OCI-LY7 (cell line): ENCODE results near the gene RBMS2. TPM values are rescaled to one million over a fixed set of nuclear protein-coding genes. Genes with fewer than 3 reads are reported as not detected.

ENCODE experiments used
- BruUV-seq: library from RNA; stranded (reverse); fragments of 400-500 nt; replicated peaks from 2 replicates; lab custom pipeline; 2021; lab: Mats Ljungman, UMichigan
- CTCF ChIA-PET: fragments of 300-600 bp; sonication (Branson Sonifier 250); formaldehyde crosslinking; loops from one replicate; lab custom pipeline; 2022; ENCODE audit warnings: antibody characterized with exemption; ENCODE audit not compliant: unreplicated experiment; lab: Charles Lee
- POLR2A ChIA-PET: fragments of 300-600 bp; sonication (Branson Sonifier 250); formaldehyde crosslinking; loops from one replicate; lab custom pipeline; 2022; ENCODE audit warnings: antibody characterized with exemption; lab: Charles Lee
- DNase-seq: peaks from one replicate; pipeline ENCODE4 v3.0.0-alpha.2; 2015; ENCODE audit warnings: low spot score
- H2AFZ ChIP-seq: fragments of 200-600 bp; sonication (generic), shearing (Covaris generic); 2 replicates; pipeline ENCODE4 v1.6.1; 2014; ENCODE audit warnings: mild to moderate bottlenecking, antibody characterized with exemption, low read length, moderate library complexity
- H3K27ac ChIP-seq: fragments of 200-600 bp; sonication (generic); 2 replicates; pipeline ENCODE4 v1.5.1; 2014; ENCODE audit warnings: mixed run types, low read depth, mild to moderate bottlenecking, moderate library complexity, low read length, inconsistent platforms; ENCODE audit not compliant: poor library complexity, severe bottlenecking
- H3K36me3 ChIP-seq: fragments of 200-600 bp; sonication (generic); 2 replicates; pipeline ENCODE4 v1.6.1; 2014; ENCODE audit warnings: mild to moderate bottlenecking, antibody characterized with exemption, low read length, moderate library complexity, mixed read lengths; ENCODE audit not compliant: insufficient read depth
- H3K4me1 ChIP-seq: fragments of 200-600 bp; sonication (generic); 2 replicates; pipeline ENCODE4 v1.5.1; 2014; ENCODE audit warnings: mild to moderate bottlenecking, low read length; ENCODE audit not compliant: insufficient read depth, poor library complexity, severe bottlenecking
- H3K4me2 ChIP-seq: fragments of 200-600 bp; sonication (generic); 2 replicates; pipeline ENCODE4 v1.6.1; 2014; ENCODE audit warnings: mild to moderate bottlenecking, low read length
- H3K4me3 ChIP-seq: fragments of 200-600 bp; sonication (generic); 2 replicates; pipeline ENCODE4 v1.5.1; 2014; ENCODE audit warnings: mild to moderate bottlenecking, low read depth, low read length; ENCODE audit not compliant: poor library complexity, severe bottlenecking
- H3K79me2 ChIP-seq: fragments of 200-600 bp; sonication (generic); 2 replicates; pipeline ENCODE4 v1.6.1; 2016; ENCODE audit warnings: low read depth, mild to moderate bottlenecking, low read length, moderate library complexity, mixed read lengths; ENCODE audit not compliant: insufficient read depth
- H3K9me2 ChIP-seq: fragments of 200-600 bp; sonication (generic); 2 replicates; pipeline ENCODE4 v1.6.1; 2016; ENCODE audit warnings: mild to moderate bottlenecking, low read length, mixed read lengths; ENCODE audit not compliant: insufficient read depth
- H3K9me3 ChIP-seq: fragments of 200-600 bp; sonication (generic); 2 replicates; pipeline ENCODE4 v1.6.1; 2014; ENCODE audit warnings: mild to moderate bottlenecking, mixed run types, low read length, mixed read lengths
- H4K20me1 ChIP-seq: fragments of 200-600 bp; sonication (generic); 2 replicates; pipeline ENCODE4 v1.6.1; 2014; ENCODE audit warnings: mild to moderate bottlenecking, antibody characterized with exemption, low read length, moderate library complexity, mixed read lengths; ENCODE audit not compliant: insufficient read depth
- EZH2phosphoT487 ChIP-seq: fragments of 200-600 bp; sonication (generic); IDR thresholded peaks from 2 replicates; pipeline ENCODE4 v1.6.1; 2018; ENCODE audit warnings: low read depth, borderline replicate concordance, mild to moderate bottlenecking, mixed run types, antibody characterized with exemption, low read length, moderate library complexity, mixed read lengths
- intact Hi-C: fragments of 100-400 bp; cut with micrococcal nuclease; formaldehyde crosslinking; loops from one replicate; pipeline ENCODE4 v1.10.0; 2022; ENCODE audit not compliant: unreplicated experiment
- total RNA-seq, 2 experiments: library from RNA; depleted of rRNA in 1 of 2; stranded (reverse); fragments of >200 nt in 1 of 2; shearing (Covaris generic) in 1 of 2; gene quantifications; 2 replicates each; pipeline ENCODE4 v1.2.3, GENCODE V29; 2014 to 2022
- TF ChIP-seq, protein P1 (sequence below): fragments of 200-600 bp; sonication (generic); conservative IDR thresholded peaks from 2 replicates; pipeline ENCODE4 v1.5.1; 2014; ENCODE audit warnings: mild to moderate bottlenecking, antibody characterized with exemption, low read length, moderate library complexity, mixed read lengths

Gene RBMS2
- total RNA-seq, 2 experiments from 2014 or later = 0.27 to 0.32 TPM

DNA sequence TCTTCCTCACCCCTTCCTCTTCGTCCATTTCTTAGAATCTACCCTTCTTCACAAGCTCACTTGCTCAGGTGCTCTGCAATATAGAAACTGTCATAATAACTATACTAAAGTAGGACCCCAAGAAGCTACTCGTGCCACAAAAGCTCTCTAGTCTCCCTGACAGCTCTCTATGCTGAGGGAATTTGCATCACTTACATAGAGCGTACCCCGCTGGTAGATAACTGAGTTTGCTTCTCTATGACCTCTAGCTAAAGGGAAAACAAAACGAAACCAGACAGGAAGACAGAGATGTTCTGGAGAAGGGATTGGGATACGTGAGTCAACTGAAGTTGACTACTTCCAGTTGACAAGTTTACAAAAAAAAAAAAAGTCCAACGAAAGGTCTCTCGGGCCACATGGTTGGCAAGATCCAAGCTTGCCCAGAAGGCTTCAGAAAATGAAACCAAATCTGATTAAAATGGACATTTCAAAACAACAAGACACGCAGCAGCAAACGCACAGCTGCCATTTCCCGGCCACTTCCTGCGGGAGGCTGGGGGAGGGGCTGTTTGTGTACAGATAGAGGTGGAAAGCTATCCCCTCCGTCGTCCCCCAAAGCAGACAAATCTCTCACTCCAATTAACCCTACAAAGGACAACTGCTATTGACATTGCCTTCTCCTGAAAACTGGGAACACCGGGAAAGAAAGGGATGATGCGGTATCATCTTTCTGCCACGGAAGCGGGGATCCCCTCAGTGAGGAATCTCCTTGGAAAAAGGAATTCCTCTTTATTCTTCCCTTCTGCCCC is 107.2 kb downstream of the RBMS2 start:
- peaks cover 6% of the 10 kb centered on the region; the same call in 1 of the 2 replicates for H4K20me1 ChIP-seq
- peaks cover 58% of the 10 kb centered on the region for H3K4me1 ChIP-seq

DNA sequence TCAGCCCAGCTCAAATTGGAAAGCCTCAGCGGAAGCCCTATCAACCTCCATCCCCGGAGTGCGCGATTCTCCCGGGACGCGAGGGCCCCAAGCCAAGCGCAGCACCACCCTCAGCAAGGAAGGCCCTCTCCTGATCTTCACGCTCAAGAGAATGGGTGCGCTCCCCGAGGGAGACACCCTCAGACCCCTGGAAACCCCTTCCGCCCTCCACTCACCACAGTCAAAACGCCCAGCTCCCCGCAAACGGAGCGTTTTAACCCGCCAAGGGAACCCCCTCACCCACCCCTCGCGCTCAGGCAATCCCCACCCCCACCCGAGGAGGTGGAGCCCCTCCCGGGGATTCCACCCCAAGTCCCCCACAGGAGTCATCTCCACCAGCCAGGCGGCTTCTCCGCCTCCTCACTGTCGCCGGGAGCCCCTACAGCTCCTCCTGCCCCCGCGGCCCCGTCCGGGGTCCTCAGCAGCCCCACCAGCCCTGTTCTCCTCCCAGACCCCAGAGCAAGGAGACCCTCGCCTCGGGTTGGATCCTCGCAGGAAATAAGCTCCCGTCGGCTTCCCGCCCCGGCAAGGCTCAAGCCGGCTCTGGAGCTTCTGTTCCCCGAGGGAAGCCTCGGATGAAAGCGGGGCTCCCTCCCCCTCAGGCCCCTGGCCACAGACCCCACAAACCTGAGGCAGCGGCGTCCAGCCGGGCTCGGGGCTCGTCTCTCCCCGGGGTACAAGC is 108.0 kb downstream of the RBMS2 start:
- DNase-seq = peak; percentile 31
- peak overlapping the region; percentile 77 for H3K27ac ChIP-seq
- CTCF ChIA-PET = interaction anchor here (0.6 kb wide), 1 partner anchor 375 kb away, joined by 5 read pairs; no protein-coding TSS in a partner anchor
- H4K20me1 ChIP-seq = peaks cover 6% of the 10 kb centered on the region; the same call in 1 of the 2 replicates
- no peaks in the 10 kb centered on the region for H3K9me2 ChIP-seq
- TF ChIP-seq, protein P1, sequence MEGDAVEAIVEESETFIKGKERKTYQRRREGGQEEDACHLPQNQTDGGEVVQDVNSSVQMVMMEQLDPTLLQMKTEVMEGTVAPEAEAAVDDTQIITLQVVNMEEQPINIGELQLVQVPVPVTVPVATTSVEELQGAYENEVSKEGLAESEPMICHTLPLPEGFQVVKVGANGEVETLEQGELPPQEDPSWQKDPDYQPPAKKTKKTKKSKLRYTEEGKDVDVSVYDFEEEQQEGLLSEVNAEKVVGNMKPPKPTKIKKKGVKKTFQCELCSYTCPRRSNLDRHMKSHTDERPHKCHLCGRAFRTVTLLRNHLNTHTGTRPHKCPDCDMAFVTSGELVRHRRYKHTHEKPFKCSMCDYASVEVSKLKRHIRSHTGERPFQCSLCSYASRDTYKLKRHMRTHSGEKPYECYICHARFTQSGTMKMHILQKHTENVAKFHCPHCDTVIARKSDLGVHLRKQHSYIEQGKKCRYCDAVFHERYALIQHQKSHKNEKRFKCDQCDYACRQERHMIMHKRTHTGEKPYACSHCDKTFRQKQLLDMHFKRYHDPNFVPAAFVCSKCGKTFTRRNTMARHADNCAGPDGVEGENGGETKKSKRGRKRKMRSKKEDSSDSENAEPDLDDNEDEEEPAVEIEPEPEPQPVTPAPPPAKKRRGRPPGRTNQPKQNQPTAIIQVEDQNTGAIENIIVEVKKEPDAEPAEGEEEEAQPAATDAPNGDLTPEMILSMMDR = no peak
- no peak for TF ChIP-seq EZH2phosphoT487
- intact Hi-C loops = loop anchor here (10.0 kb wide), 1 partner anchor 515 kb away; the partner anchor contains the start of genes RPL41 and ZC3H10
- peak overlapping the region; percentile 99 for H3K4me3 ChIP-seq
- no peaks in the 10 kb centered on the region for H3K9me3 ChIP-seq
- peak overlapping the region; percentile 63; the same call in 1 of the 2 replicates for H2AFZ ChIP-seq
- peaks cover 92% of the 10 kb centered on the region for H3K79me2 ChIP-seq
- peaks cover 61% of the 10 kb centered on the region for H3K4me1 ChIP-seq
- POLR2A ChIA-PET = interaction anchor here (0.6 to 2.0 kb wide), 5 partner anchors 13 to 620 kb away, joined by 3 to 6 read pairs (median 5); partner anchors contain the start of gene PTGES3
- peaks cover 28% of the 10 kb centered on the region for H3K36me3 ChIP-seq
- no TSS peak for BruUV-seq
- peak overlapping the region; percentile 73 for H3K4me2 ChIP-seq

More for the DNA sequence above, 107.2 kb downstream of the RBMS2 start:
- Histone ChIP-seq H3K9me2 (no peaks in the 10 kb centered on the region), H3K36me3 (peaks cover 36% of the 10 kb centered on the region), H3K4me3 (peak overlapping the region; percentile 99), H3K9me3 (no peaks in the 10 kb centered on the region), H2AFZ (0 out of 2 replicates have a peak overlapping the region, but pooled peaks have one; percentile 63), H3K27ac (peak overlapping the region; percentile 77), H3K79me2 (peaks cover 92% of the 10 kb centered on the region), H3K4me2 (peak overlapping the region; percentile 73)
- intact Hi-C loops = no loop called here
- no peak for TF ChIP-seq EZH2phosphoT487
- TF ChIP-seq, protein P1 = no peak
- DNase-seq = peak; percentile 83
- CTCF ChIA-PET = interaction anchor here (0.6 to 1.8 kb wide), 2 partner anchors 8 to 884 kb away, joined by 3 to 9 read pairs; no protein-coding TSS in a partner anchor
- POLR2A ChIA-PET = interaction anchor here (0.6 to 2.1 kb wide), 12 partner anchors 8 to 707 kb away, joined by 3 to 11 read pairs (median 4); partner anchors contain the start of genes PTGES3 and RPL41
- TSS peak; percentile 42 for BruUV-seq
